Inflammatory macrophage treated with lipopolysaccharide for 1 hour (primary cell): ENCODE results near the gene CLDN15.
"Not testable (repeated sequence)": the region's sequence is repeated elsewhere in the genome, so short reads cannot be mapped to it uniquely, and the experiment has no call there.

ENCODE experiments used
- DNase-seq, 2 donors: peaks; one replicate each; pipeline ENCODE4 v3.0.0-alpha.2; 2020 to 2022

The CLDN15 gene

GRCh38 chr7:101237206-101238067 is at the start of gene CLDN15:
CLDN15 (minus strand) TSS chr7:101237802; CDS start chr7:101237581, 221 bp downstream.
- DNase-seq: no peak

- DNase-seq: peak; percentile 69 to 79
Measured at GRCh38 chr7:101287032-101287431, 49.4 kb upstream of the CLDN15 start.

- not testable (repeated sequence) for DNase-seq
Measured at GRCh38 chr7:101285880-101286279, 48.3 kb upstream of the CLDN15 start.

- DNase-seq: no peak
Measured at GRCh38 chr7:101285171-101285570, 47.6 kb upstream of the CLDN15 start.

- DNase-seq: not testable (repeated sequence)
Measured at GRCh38 chr7:101280912-101281311, 43.3 kb upstream of the CLDN15 start.

GRCh38 chr7:101278461-101279292 is 41.1 kb upstream of the CLDN15 start:
- DNase-seq: no peak

GRCh38 chr7:101277155-101277554 is 39.6 kb upstream of the CLDN15 start:
- DNase-seq: no peak

GRCh38 chr7:101273206-101273605 is 35.6 kb upstream of the CLDN15 start:
- DNase-seq: no peak

GRCh38 chr7:101271021-101271420 is 33.4 kb upstream of the CLDN15 start:
- DNase-seq: no peak

GRCh38 chr7:101269664-101270063 is 32.1 kb upstream of the CLDN15 start:
- DNase-seq: no peak

- no peak for DNase-seq
Measured at GRCh38 chr7:101265622-101266516, 28.3 kb upstream of the CLDN15 start.

- not testable (repeated sequence) for DNase-seq
Measured at GRCh38 chr7:101264102-101264706, 26.6 kb upstream of the CLDN15 start.

GRCh38 chr7:101258243-101258731 is 20.7 kb upstream of the CLDN15 start:
- no peak for DNase-seq

GRCh38 chr7:101255796-101256195 is 18.2 kb upstream of the CLDN15 start:
- DNase-seq: no peak

GRCh38 chr7:101253199-101253598 is 15.6 kb upstream of the CLDN15 start:
- not testable (repeated sequence) for DNase-seq

- peak; percentile 97 to 99 for DNase-seq
Measured at GRCh38 chr7:101251871-101252659, 14.5 kb upstream of the CLDN15 start.

GRCh38 chr7:101250324-101250723 is 12.7 kb upstream of the CLDN15 start:
- no peak for DNase-seq

- no peak for DNase-seq
Measured at GRCh38 chr7:101248276-101248675, 10.7 kb upstream of the CLDN15 start.

- DNase-seq: no peak
Measured at GRCh38 chr7:101245147-101245668, 7.6 kb upstream of the CLDN15 start.

GRCh38 chr7:101244375-101245146 is 7.0 kb upstream of the CLDN15 start, which contains the start of gene FIS1:
FIS1 (minus strand) TSS chr7:101245081; CDS start chr7:101245004, 77 bp downstream.
- DNase-seq: peak; percentile 82 to 88
